Pons (tissue), 1 donor: Measurements from ENCODE around the gene PPM1J.

ENCODE experiments used
- DNase-seq: peaks from one replicate; pipeline ENCODE4 v3.0.0-alpha.2; 2016; ENCODE audit warnings: low spot score

Gene PPM1J

GRCh38 chr1:112704391-112704933 is 10.7 kb downstream of the PPM1J start:
- peak; percentile 95 for DNase-seq

GRCh38 chr1:112703706-112704105 is 11.4 kb downstream of the PPM1J start:
- DNase-seq: no peak

- no peak for DNase-seq
Observed at GRCh38 chr1:112702420-112703261, 12.5 kb downstream of the PPM1J start.

GRCh38 chr1:112702067-112702395 is 13.1 kb downstream of the PPM1J start:
- DNase-seq: no peak

- DNase-seq: no peak
Observed at GRCh38 chr1:112701227-112702066, 13.7 kb downstream of the PPM1J start.

GRCh38 chr1:112700290-112701226 is 14.6 kb downstream of the PPM1J start:
- peak; percentile 96 for DNase-seq

- DNase-seq: no peak
Observed at GRCh38 chr1:112699425-112700144, 15.5 kb downstream of the PPM1J start.

- DNase-seq: no peak
Observed at GRCh38 chr1:112698366-112699310, 16.5 kb downstream of the PPM1J start.

- no peak for DNase-seq
Observed at GRCh38 chr1:112697781-112698201, 17.3 kb downstream of the PPM1J start.

- no peak for DNase-seq
Observed at GRCh38 chr1:112696578-112697314, 18.4 kb downstream of the PPM1J start.

GRCh38 chr1:112695276-112695675 is 19.9 kb downstream of the PPM1J start:
- no peak for DNase-seq

- DNase-seq: no peak
Observed at GRCh38 chr1:112694363-112694929, 20.7 kb downstream of the PPM1J start.

GRCh38 chr1:112693821-112694220 is 21.3 kb downstream of the PPM1J start:
- DNase-seq: no peak

GRCh38 chr1:112692681-112693080 is 22.5 kb downstream of the PPM1J start:
- no peak for DNase-seq

GRCh38 chr1:112689842-112690237 is 25.3 kb downstream of the PPM1J start:
- no peak for DNase-seq

- no peak for DNase-seq
Observed at GRCh38 chr1:112689196-112689841, 25.8 kb downstream of the PPM1J start.

GRCh38 chr1:112688781-112689193 is 26.3 kb downstream of the PPM1J start:
- DNase-seq: no peak

- no peak for DNase-seq
Observed at GRCh38 chr1:112687785-112688496, 27.2 kb downstream of the PPM1J start.
